ENCODE results near the gene DUSP19. TPM values are rescaled to one million over a fixed set of nuclear protein-coding genes. Genes with fewer than 3 reads are reported as not detected.

The DUSP19 gene
- total and polyA plus RNA-seq, 2 of the 8 experiments (the other 6 are each of a cell fraction or from before 2014, with no cell fraction given): 0.73 to 2.3 TPM

DNA sequence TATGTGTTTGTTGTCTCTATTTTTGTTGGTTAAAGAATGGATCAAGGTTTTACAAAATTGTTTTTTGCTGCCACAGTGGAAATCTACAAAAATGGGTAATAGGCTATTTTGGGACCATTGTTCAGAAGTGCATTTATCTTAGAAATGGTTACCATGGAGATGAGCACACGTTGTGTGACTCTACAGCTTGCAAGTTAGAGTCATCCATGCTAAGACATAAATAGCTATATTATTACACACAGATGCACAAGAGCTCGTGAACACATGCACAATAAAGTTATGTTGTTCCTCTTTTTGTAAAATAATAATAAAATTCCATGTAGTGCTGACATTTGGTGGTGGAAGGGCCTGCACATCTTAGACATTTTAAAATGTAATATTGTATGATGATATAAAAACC lies 15.5 kb upstream of the DUSP19 start:
- H3K23me2 ChIP-seq (ENCODE audit: low read depth, low read length): no peaks in the 10 kb centered on the region
- H2AK5ac ChIP-seq (ENCODE audit: low read depth, low read length): no peak overlapping the region
- H3K27ac ChIP-seq (ENCODE audit: low read depth, low read length): no peak overlapping the region
- H3K4me2 ChIP-seq (ENCODE audit: insufficient read depth in 1 of 2, low read depth in 2 of 2, low read length in 2 of 2): no peak overlapping the region
- H4K91ac ChIP-seq (replicated peaks; ENCODE audit: insufficient read length, low read length): no peak overlapping the region
- POLR2A ChIA-PET (ENCODE audit: partially characterized antibody): interaction anchor here (0.8 kb wide), 1 partner anchor 21 kb away, joined by 4 read pairs; no protein-coding TSS in a partner anchor
- no peak overlapping the region for H3K18ac ChIP-seq (ENCODE audit: extremely low read depth, low read length)
- no peak for DNase-seq (ENCODE audit: low read depth in 1 of 2, low spot score in 2 of 2)
- no peaks in the 10 kb centered on the region for H3K9me3 ChIP-seq (ENCODE audit: insufficient read depth in 2 of 2, low read depth in 1 of 2, low read length in 1 of 2)
- no peak overlapping the region for H4K5ac ChIP-seq (ENCODE audit: insufficient read length, low read depth, low read length)
- no peak overlapping the region for H3K4me3 ChIP-seq (ENCODE audit: extremely low read depth in 1 of 4, insufficient read depth in 2 of 4, low read depth in 3 of 4, low read length in 4 of 4)
- H2BK20ac ChIP-seq (ENCODE audit: low read length): no peak overlapping the region
- H3K4ac ChIP-seq (replicated peaks; ENCODE audit: insufficient read length, low read depth, low read length): no peak overlapping the region
- H3K79me1 ChIP-seq (ENCODE audit: low read depth, low read length): no peaks in the 10 kb centered on the region
- H2BK120ac ChIP-seq (replicated peaks; ENCODE audit: low read depth, low read length): no peak overlapping the region
- no peak overlapping the region for H2AFZ ChIP-seq (ENCODE audit: low read length)
- 84% methylated on average over 2 of the region's 2 CpGs; no CpG with 5 or more reads in 1 of the 2 experiments for WGBS, 2 experiments (ENCODE audit: extremely low coverage in 1 of 2, insufficient coverage in 1 of 2, insufficient read length in 1 of 2, insufficient replicate concordance in 2 of 2, low coverage in 1 of 2, low lambda C conversion rate in 2 of 2, missing lambda C conversion rate in 1 of 2)
- no peak overlapping the region for H4K8ac ChIP-seq (ENCODE audit: extremely low read depth, insufficient read depth, low read length)
- no peak overlapping the region for H2BK15ac ChIP-seq (ENCODE audit: low read length)
- CTCF ChIA-PET (ENCODE audit: partially characterized antibody): interaction anchor here (0.6 to 1.4 kb wide), 3 partner anchors 10 to 118 kb away, joined by 3 to 4 read pairs (median 3); no protein-coding TSS in a partner anchor
- no peak overlapping the region for H3K9ac ChIP-seq (replicated peaks in 1 of 4; ENCODE audit: extremely low read depth in 1 of 4, low read depth in 3 of 4, low read length in 3 of 4)
- no peaks in the 10 kb centered on the region for H3K79me2 ChIP-seq (ENCODE audit: control insufficient read depth in 1 of 2, insufficient read depth in 2 of 2, low read length in 2 of 2)
- no peaks in the 10 kb centered on the region for H3K36me3 ChIP-seq (ENCODE audit: control insufficient read depth in 2 of 4, insufficient read depth in 4 of 4, low read length in 3 of 4)
- no peak overlapping the region for H3K23ac ChIP-seq (ENCODE audit: insufficient read length)
- no peak overlapping the region for H2BK5ac ChIP-seq (ENCODE audit: low read depth, low read length)
- H4K20me1 ChIP-seq (replicated peaks in 1 of 2; ENCODE audit: control insufficient read depth in 1 of 2, insufficient read depth in 2 of 2, low read length in 2 of 2): no peaks in the 10 kb centered on the region
- no peak overlapping the region for H2BK12ac ChIP-seq (ENCODE audit: low read depth, low read length)
- no peaks in the 10 kb centered on the region for H3K4me1 ChIP-seq (replicated peaks in 1 of 4; ENCODE audit: control insufficient read depth in 3 of 4, insufficient read depth in 4 of 4, low read length in 3 of 4)
- no peaks in the 10 kb centered on the region for H3K27me3 ChIP-seq (replicated peaks in 1 of 4; ENCODE audit: control insufficient read depth in 3 of 4, extremely low read depth in 1 of 4, insufficient read depth in 3 of 4, low read length in 3 of 4)
- H3K14ac ChIP-seq (ENCODE audit: insufficient read length): no peak overlapping the region
- no peak overlapping the region for H3K56ac ChIP-seq (replicated peaks; ENCODE audit: insufficient read length, low read depth, low read length)
- FAIRE-seq: no peak
- TF ChIP-seq TBP (IDR thresholded peaks at IDR 0.05; ENCODE audit: low read depth, low read length) (no peak), POU5F1 (IDR thresholded peaks at IDR 0.05; ENCODE audit: low read depth, low read length) (no peak), ZNF274 (IDR thresholded peaks at IDR 0.05; ENCODE audit: borderline replicate concordance, extremely low read depth, low read length) (no peak), TEAD4 (IDR thresholded peaks at IDR 0.05; ENCODE audit: low read depth, low read length) (no peak), SUZ12 (IDR thresholded peaks at IDR 0.05; ENCODE audit: low read length) (no peak), SAP30 (IDR thresholded peaks at IDR 0.05; ENCODE audit: insufficient read depth, insufficient replicate concordance, low read length) (no peak), RAD21 (IDR thresholded peaks at IDR 0.05 in 1 of 2, conservative IDR thresholded peaks at IDR 0.05 in 1 of 2; ENCODE audit: low read depth in 2 of 2, low read length in 2 of 2) (no peak), BCL11A (IDR thresholded peaks at IDR 0.05; ENCODE audit: low read depth in 2 of 2, low read length in 2 of 2) (no peak)
